HEK293 (cell line): ENCODE measurements around the gene MOCS3.

ENCODE experiments used
- ZNF121 ChIP-seq: fragments of 450-650 bp; formaldehyde crosslinking; IDR thresholded peaks from 2 replicates; pipeline ENCODE4 v1.5.1; 2016; ENCODE audit warnings: missing biosample characterization, missing genetic modification characterization
- ZNF138 ChIP-seq: fragments of 450-650 bp; formaldehyde crosslinking; IDR thresholded peaks from 2 replicates; pipeline ENCODE4 v1.5.1; 2016; ENCODE audit warnings: missing biosample characterization, missing genetic modification characterization, borderline replicate concordance
- ZNF292 ChIP-seq: fragments of 450-650 bp; formaldehyde crosslinking; IDR thresholded peaks from 2 replicates; pipeline ENCODE4 v1.5.1; 2016; ENCODE audit warnings: low read depth, missing biosample characterization, missing genetic modification characterization, borderline replicate concordance
- ZNF311 ChIP-seq: fragments of 450-650 bp; formaldehyde crosslinking; IDR thresholded peaks from 2 replicates; pipeline ENCODE4 v1.5.1; 2017; ENCODE audit warnings: missing biosample characterization, missing genetic modification characterization, borderline replicate concordance
- ZNF341 ChIP-seq: fragments of 450-650 bp; formaldehyde crosslinking; IDR thresholded peaks from 2 replicates; pipeline ENCODE4; 2016; ENCODE audit warnings: low read depth, missing biosample characterization, missing genetic modification characterization
- ZNF658 ChIP-seq: fragments of 450-650 bp; formaldehyde crosslinking; IDR thresholded peaks from 2 replicates; pipeline ENCODE4; 2016; ENCODE audit warnings: missing biosample characterization, missing genetic modification characterization
- TF ChIP-seq, protein P1 (sequence below): fragments of 450-650 bp; formaldehyde crosslinking; IDR thresholded peaks from 2 replicates; pipeline ENCODE4 v1.5.1; 2016; ENCODE audit warnings: missing biosample characterization, missing genetic modification characterization

DNA sequence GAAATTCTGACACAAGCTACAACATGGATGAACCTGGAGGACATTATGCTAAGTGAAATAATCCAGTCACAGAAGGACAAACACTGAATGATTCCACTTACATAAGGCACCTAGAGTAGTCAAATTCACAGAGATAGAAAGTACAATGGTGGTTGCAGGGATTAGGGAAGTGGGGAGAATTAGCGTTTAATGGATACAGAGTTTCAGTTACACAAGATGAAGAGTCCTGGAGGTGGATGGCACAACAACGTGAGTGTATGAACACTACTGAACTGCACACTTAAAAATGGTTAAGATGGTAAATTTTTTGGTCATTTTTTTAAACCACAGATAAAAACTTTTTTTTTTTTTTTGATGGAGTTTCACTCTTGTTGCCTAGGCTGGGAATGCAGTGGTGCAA lies 24.7 kb downstream of the MOCS3 start:
- TF ChIP-seq ZNF292 (tag by site-specific recombination) (no peak), ZNF311 (tag by site-specific recombination) (no peak), ZNF658 (tag by site-specific recombination) (no peak), ZNF138 (tag by site-specific recombination) (no peak), ZNF121 (tag by site-specific recombination) (no peak), ZNF341 (tag by site-specific recombination) (no peak)
- TF ChIP-seq, protein P1, sequence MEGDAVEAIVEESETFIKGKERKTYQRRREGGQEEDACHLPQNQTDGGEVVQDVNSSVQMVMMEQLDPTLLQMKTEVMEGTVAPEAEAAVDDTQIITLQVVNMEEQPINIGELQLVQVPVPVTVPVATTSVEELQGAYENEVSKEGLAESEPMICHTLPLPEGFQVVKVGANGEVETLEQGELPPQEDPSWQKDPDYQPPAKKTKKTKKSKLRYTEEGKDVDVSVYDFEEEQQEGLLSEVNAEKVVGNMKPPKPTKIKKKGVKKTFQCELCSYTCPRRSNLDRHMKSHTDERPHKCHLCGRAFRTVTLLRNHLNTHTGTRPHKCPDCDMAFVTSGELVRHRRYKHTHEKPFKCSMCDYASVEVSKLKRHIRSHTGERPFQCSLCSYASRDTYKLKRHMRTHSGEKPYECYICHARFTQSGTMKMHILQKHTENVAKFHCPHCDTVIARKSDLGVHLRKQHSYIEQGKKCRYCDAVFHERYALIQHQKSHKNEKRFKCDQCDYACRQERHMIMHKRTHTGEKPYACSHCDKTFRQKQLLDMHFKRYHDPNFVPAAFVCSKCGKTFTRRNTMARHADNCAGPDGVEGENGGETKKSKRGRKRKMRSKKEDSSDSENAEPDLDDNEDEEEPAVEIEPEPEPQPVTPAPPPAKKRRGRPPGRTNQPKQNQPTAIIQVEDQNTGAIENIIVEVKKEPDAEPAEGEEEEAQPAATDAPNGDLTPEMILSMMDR (tag by site-specific recombination): no peak
